IPS DF 4.7 (cell line): ENCODE data around the gene NOBOX.
"Not testable (repeated sequence)": the region's sequence is repeated elsewhere in the genome, so short reads cannot be mapped to it uniquely, and the experiment has no call there.

Experiments
- DNase-seq: peaks from one replicate; pipeline ENCODE4 v3.0.0-alpha.2; 2013; ENCODE audit warnings: low spot score; ENCODE audit errors: extremely low read depth

Gene NOBOX

GRCh38 chr7:144391823-144392255 lies 11.7 kb downstream of the NOBOX start:
- no peak for DNase-seq

- DNase-seq, result no peak
Observed at GRCh38 chr7:144391014-144391413, 12.5 kb downstream of the NOBOX start.

- DNase-seq, result no peak
Observed at GRCh38 chr7:144390481-144390880, 13.0 kb downstream of the NOBOX start.

- no peak for DNase-seq
Observed at GRCh38 chr7:144388950-144389349, 14.5 kb downstream of the NOBOX start.

GRCh38 chr7:144386741-144387140 lies 16.8 kb downstream of the NOBOX start:
- no peak for DNase-seq

- no peak for DNase-seq
Observed at GRCh38 chr7:144384555-144385245, 18.8 kb downstream of the NOBOX start.

GRCh38 chr7:144384071-144384470 lies 19.4 kb downstream of the NOBOX start:
- DNase-seq, result no peak

GRCh38 chr7:144379776-144380384 lies 23.6 kb downstream of the NOBOX start:
- no peak for DNase-seq

GRCh38 chr7:144378651-144379050 lies 24.8 kb downstream of the NOBOX start:
- no peak for DNase-seq

- not testable (repeated sequence) for DNase-seq
Observed at GRCh38 chr7:144369221-144369620, 34.3 kb downstream of the NOBOX start.

GRCh38 chr7:144367250-144367649 lies 36.2 kb downstream of the NOBOX start:
- not testable (repeated sequence) for DNase-seq

GRCh38 chr7:144365523-144365922 lies 38.0 kb downstream of the NOBOX start:
- not testable (repeated sequence) for DNase-seq

- not testable (repeated sequence) for DNase-seq
Observed at GRCh38 chr7:144362061-144362460, 41.4 kb downstream of the NOBOX start.

GRCh38 chr7:144356860-144357259 lies 46.6 kb downstream of the NOBOX start:
- not testable (repeated sequence) for DNase-seq

- DNase-seq, result not testable (repeated sequence)
Observed at GRCh38 chr7:144356185-144356584, 47.3 kb downstream of the NOBOX start.

- DNase-seq, result not testable (repeated sequence)
Observed at GRCh38 chr7:144355176-144355822, 48.2 kb downstream of the NOBOX start, which contains the start of gene ARHGEF5. TSS of gene ARHGEF5 (plus strand) at chr7:144355402. CDS start at chr7:144362670, 7,268 bp downstream.

GRCh38 chr7:144351667-144352066 lies 51.8 kb downstream of the NOBOX start:
- not testable (repeated sequence) for DNase-seq

GRCh38 chr7:144348625-144349024 lies 54.9 kb downstream of the NOBOX start:
- not testable (repeated sequence) for DNase-seq
